Measurements from ENCODE around the gene MACF1. TPM values are rescaled to one million over a fixed set of nuclear protein-coding genes. Genes with fewer than 3 reads are reported as not detected.

The MACF1 gene, protein sequence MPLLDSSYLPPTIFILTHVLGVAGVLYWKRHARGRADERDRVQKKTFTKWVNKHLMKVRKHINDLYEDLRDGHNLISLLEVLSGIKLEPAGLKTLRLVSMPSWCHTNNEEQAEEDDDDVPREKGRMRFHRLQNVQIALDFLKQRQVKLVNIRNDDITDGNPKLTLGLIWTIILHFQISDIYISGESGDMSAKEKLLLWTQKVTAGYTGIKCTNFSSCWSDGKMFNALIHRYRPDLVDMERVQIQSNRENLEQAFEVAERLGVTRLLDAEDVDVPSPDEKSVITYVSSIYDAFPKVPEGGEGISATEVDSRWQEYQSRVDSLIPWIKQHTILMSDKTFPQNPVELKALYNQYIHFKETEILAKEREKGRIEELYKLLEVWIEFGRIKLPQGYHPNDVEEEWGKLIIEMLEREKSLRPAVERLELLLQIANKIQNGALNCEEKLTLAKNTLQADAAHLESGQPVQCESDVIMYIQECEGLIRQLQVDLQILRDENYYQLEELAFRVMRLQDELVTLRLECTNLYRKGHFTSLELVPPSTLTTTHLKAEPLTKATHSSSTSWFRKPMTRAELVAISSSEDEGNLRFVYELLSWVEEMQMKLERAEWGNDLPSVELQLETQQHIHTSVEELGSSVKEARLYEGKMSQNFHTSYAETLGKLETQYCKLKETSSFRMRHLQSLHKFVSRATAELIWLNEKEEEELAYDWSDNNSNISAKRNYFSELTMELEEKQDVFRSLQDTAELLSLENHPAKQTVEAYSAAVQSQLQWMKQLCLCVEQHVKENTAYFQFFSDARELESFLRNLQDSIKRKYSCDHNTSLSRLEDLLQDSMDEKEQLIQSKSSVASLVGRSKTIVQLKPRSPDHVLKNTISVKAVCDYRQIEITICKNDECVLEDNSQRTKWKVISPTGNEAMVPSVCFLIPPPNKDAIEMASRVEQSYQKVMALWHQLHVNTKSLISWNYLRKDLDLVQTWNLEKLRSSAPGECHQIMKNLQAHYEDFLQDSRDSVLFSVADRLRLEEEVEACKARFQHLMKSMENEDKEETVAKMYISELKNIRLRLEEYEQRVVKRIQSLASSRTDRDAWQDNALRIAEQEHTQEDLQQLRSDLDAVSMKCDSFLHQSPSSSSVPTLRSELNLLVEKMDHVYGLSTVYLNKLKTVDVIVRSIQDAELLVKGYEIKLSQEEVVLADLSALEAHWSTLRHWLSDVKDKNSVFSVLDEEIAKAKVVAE (N-terminal part only)
- total RNA-seq: 448 and 701 TPM in 2 replicates

DNA sequence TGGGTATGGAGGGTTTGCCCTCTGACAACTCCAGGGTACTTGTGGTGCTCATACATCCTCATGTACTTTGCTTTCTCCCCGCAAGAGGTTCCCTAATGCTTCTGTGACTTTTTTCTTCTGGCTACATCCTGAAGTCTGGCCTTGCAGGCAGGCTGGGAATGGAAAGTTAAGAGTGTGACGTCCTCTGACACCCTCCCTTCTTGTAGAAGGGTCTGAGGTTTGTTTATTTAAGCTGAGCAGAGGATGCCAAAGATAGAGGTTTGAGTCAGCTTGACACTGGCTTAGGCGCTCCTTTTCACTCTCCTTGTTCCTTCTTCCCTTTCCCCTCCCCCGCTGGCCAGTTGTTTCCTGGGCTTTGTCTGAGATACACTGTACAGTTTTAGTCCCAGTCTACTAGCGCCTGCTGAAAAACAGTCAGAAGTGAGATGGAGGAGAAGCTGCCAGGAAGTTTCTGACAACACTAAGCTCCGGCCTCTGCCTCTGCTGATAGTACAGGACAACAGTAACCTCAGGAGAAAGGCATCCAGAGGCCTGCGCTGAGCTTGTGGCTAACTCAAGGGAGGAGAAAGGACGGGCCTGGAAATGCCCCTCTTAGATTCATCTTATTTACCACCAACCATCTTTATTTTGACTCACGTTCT, at the start of gene MACF1:
MACF1 (plus strand) TSS at position 255 of the 641 bp plus-strand sequence; CDS start at position 583, 328 bp downstream.

DNA sequence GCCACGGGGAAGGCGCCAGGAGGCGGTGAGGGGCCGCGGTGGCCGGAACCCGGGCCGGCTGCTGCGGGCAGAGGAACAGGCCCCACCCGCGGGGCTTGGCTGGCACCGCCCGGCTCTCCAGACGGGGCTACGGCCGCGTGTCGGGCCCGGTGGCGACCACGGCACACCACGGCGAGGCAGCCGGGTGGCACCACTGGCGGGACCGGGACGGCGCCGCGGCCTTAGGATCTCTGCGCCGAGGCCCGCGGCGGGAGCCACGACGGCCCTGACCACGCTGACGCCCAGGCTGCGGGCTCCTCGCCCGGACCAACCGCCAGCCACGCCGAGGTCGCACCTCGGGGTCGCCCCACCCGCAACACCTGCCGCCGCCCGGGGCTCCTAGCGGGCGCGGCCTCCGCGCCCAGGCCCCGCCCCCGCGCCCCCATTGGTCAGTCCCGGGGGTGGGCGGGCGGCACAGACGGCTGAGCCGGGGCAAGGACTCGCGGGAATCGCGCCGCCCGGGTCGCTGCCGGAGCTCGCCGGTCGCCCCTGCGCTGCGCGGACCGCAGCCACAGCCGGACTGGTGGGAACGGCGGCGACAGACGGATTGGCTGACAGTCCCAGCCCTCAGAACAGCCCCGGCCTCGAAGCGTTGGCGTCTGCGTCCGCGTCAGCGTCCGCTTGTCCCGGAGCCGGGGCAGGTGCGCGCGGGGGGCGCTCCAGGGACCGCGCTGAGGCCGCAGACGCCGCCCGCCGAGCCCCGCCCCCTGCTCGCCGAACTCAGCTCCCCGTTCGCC, 286.8 kb downstream of the MACF1 start, which contains the start of gene BMP8A:
BMP8A (plus strand) TSS at position 491 of the 776 bp plus-strand sequence. CDS start 356 bp downstream, outside the sequence.

Other genes starting within 250 kb of the MACF1 start
- gene AKIRIN1, start 213.4 kb upstream of the MACF1 start, total RNA-seq: 56.4 and 82.3 TPM in 2 replicates
- gene NDUFS5, start 178.3 kb upstream of the MACF1 start, total RNA-seq: 545 and 622 TPM in 2 replicates

Data from smooth muscle cell of the umbilical artery (primary cell).